GM12892 (cell line): ENCODE results near the gene AAMP.
A peak's percentile ranks its signal among the peaks of the same experiment; 100 is the strongest.

Experiments
- POLR2A ChIP-seq: IDR thresholded peaks from 2 replicates; pipeline ENCODE4 v1.6.1; 2011; ENCODE audit warnings: low read depth, low read length, control low read depth
- POLR2AphosphoS5 ChIP-seq: IDR thresholded peaks from 2 replicates; pipeline ENCODE4 v1.6.1; 2011; ENCODE audit warnings: low read depth, low read length, control low read depth
- TAF1 ChIP-seq: IDR thresholded peaks from 2 replicates; pipeline ENCODE4 v1.6.1; 2011; ENCODE audit warnings: low read depth, mild to moderate bottlenecking, control low read depth, low read length, borderline replicate concordance

DNA sequence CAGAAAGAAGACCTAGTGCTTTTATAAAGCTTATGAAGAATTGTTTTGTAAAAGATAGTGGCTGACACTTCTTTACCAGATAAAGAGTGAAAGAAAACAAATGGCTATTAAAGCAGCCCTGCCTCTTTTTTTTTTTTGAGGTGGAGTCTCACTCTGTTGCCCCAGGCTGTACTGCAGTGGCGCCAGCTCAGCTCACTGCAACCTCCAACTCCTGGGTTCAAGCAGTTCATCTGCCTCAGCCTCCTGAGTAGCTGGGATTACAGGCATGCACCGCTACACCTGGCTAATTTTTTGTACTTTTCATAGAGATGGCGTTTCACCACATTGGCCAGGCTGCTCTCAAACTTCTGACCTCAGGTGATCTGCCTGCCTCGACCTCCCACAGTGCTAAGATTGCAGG, 40.1 kb downstream of the AAMP start:
- TF ChIP-seq POLR2AphosphoS5 (peak; percentile 57; the same call in 1 of the 2 replicates), POLR2A (no peak), TAF1 (no peak)
